ENCODE data around the gene HOXC9.

GRCh38 chr12:54026640-54027441 lies 26.9 kb downstream of the HOXC9 start:
- TF ChIP-seq KLF7 (tag by site-specific recombination; IDR thresholded peaks at IDR 0.05; ENCODE audit: borderline replicate concordance) (no peak), KLF16 (tag by site-specific recombination; IDR thresholded peaks at IDR 0.05) (no peak), HOXA7 (CRISPR knock-in tag; IDR thresholded peaks at IDR 0.05; ENCODE audit: borderline replicate concordance) (no peak), SP2 (tag by site-specific recombination; IDR thresholded peaks at IDR 0.05) (no peak), KLF8 (tag by site-specific recombination; IDR thresholded peaks at IDR 0.05) (no peak)

Data from HEK293 (cell line).